Right hindlimb (tissue), 1 donor: ENCODE measurements around the gene SART3.

Experiments
- DNase-seq: peaks from one replicate; pipeline ENCODE4 v3.0.0-alpha.2; 2018

Gene SART3

GRCh38 chr12:108482717-108483212 is 78.2 kb downstream of the SART3 start:
- DNase-seq = no peak

- DNase-seq = no peak
These were observed 81.5 kb downstream of the SART3 start for GRCh38 chr12:108479364-108480070.

GRCh38 chr12:108478611-108479206 is 82.3 kb downstream of the SART3 start:
- no peak for DNase-seq

DNA sequence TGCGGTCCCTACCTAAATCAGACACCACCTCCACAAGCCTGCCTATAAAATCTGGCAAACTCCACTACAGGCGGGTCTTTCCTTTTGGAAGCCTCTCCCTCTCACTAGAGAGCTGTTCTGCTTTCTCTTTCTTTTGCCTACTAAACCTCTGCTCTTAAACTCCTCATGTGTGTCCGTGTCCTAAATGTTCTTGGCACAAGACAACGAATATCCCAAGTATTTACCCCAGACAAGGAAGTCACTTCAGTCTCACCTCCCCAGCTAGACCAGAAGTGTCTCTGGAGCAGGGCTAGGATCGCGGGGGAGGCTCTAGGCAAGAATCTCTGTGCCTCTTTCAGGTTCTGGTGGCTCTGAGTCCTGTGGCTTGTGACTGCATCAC is 83.1 kb downstream of the SART3 start:
- no peak for DNase-seq

DNA sequence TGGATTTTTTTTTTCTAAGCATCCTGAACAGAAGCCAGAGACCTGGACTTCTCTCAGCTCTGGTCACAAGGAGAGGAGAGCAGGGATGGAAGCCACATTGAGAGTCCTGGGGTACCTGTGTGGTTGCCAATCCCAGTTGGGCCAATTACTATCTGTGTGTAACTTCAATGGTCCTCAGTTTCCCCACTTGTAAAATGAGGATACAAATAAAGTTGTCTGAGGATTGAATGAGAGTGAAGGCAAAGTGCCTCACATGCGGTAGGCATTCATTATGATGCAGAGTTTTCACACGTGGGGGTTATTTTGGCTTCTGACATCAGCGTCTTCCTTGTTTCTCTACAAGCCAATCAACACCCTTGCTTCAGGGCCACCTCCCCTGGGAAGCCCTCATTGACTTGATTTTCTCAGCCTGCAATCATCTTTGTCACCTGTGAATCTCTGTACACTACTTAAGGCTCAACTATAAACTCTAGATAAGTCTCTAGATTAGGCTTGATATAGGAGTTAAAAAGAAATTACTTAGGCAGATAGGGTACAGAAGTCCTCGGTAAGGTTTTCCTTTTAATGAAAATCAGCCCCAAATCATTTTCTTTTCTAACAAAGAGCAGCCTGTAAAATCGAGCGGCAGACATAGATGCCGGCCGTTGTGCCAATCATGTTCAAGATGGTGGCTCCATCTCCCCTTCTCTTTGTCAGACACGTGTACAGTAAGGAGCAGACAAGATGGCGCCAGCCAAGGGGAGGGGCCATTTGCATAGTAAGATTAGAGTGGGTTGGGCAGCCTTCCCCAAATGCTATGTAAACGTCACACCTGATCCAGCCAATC is 83.7 kb downstream of the SART3 start:
- no peak for DNase-seq

DNA sequence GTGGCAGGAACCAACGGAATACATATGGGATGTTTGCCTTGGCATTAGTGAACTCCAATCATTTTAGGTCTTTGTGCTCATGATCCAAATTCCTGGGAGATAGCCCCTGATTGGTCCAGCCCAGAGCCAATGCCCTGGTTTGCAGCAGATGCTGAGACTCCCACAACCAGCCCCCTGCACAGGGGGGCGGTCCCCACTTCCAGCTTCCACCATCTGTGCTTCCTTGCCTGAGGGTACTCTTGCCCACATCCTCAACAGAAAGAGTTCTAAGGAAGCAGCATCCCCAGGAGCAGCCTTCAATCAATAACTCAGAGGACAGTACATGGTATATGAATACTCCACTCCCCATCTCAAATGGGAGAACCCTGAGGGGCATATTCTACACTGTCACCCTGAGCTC is 85.6 kb downstream of the SART3 start:
- no peak for DNase-seq

- no peak for DNase-seq
These were observed 87.4 kb downstream of the SART3 start for GRCh38 chr12:108473400-108474055.
